BJ (cell line): ENCODE measurements around the gene SLC12A7. TPM values are rescaled to one million over a fixed set of nuclear protein-coding genes. Genes with fewer than 3 reads are reported as not detected.

Experiments used
- CTCF ChIA-PET: fragments of 350-600 bp; formaldehyde crosslinking; extraction: SDS; loops from one replicate; lab custom pipeline; 2021; ENCODE audit warnings: antibody characterized with exemption, inconsistent platforms; lab: Yijun Ruan, JAX
- POLR2A ChIA-PET: fragments of 300-600 bp; sonication (Branson Sonifier 250); formaldehyde crosslinking; extraction: SDS; loops from one replicate; lab custom pipeline; 2021; ENCODE audit warnings: antibody characterized with exemption; lab: Charles Lee
- DNase-seq: peaks from one replicate; pipeline ENCODE4 v3.0.0-alpha.2; 2011; ENCODE audit warnings: low read depth
- H3K27me3 ChIP-seq: 2 replicates; pipeline ENCODE4 v1.6.0; 2011; ENCODE audit warnings: low read length; ENCODE audit not compliant: control insufficient read depth, insufficient read depth
- H3K36me3 ChIP-seq: 2 replicates; pipeline ENCODE4 v1.5.1; 2011; ENCODE audit warnings: low read length; ENCODE audit not compliant: control insufficient read depth, insufficient read depth
- H3K4me3 ChIP-seq: 2 replicates; pipeline ENCODE4 v1.5.1; 2011; ENCODE audit warnings: low read depth, mild to moderate bottlenecking, control low read depth, low read length
- polyA plus RNA-seq: library from polyadenylated mRNA; depleted of rRNA; stranded (reverse); fragments of >200 nt; gene quantifications from 2 replicates; pipeline ENCODE4 v1.2.3, GENCODE V29; 2011
- TF ChIP-seq, protein P1 (sequence below): IDR thresholded peaks from 2 replicates; pipeline ENCODE4 v1.5.1; 2011; ENCODE audit warnings: low read depth, mild to moderate bottlenecking, control low read depth, inconsistent platforms, low read length, moderate library complexity; ENCODE audit not compliant: insufficient read depth

Gene SLC12A7
- polyA plus RNA-seq, 1 experiment: 4.6 TPM

DNA sequence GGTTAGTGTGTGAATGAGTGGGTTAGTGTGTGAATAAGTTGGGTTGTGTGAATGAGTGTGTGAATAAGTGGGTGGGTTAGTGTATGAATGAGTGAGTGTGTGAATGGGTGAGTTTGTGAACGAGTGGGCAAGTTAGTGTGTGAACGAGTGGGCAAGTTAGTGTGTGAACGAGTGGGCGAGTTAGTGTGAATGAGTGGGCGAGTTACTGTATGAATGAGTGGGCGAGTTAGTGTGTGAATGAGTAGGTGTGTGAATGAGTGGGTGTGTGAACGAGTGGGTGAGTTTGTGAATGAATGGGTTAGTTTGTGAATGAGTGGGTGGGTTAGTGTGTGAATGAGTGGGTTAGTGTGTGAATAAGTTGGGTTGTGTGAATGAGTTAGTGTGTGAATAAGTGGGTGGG lies 68.5 kb downstream of the SLC12A7 start:
- ChIA-PET POLR2A (no interaction called here), CTCF (no interaction called here)
- Histone ChIP-seq H3K4me3 (no peak overlapping the region), H3K36me3 (no peaks in the 10 kb centered on the region), H3K27me3 (no peaks in the 10 kb centered on the region)
- no peak for DNase-seq
- TF ChIP-seq, protein P1, sequence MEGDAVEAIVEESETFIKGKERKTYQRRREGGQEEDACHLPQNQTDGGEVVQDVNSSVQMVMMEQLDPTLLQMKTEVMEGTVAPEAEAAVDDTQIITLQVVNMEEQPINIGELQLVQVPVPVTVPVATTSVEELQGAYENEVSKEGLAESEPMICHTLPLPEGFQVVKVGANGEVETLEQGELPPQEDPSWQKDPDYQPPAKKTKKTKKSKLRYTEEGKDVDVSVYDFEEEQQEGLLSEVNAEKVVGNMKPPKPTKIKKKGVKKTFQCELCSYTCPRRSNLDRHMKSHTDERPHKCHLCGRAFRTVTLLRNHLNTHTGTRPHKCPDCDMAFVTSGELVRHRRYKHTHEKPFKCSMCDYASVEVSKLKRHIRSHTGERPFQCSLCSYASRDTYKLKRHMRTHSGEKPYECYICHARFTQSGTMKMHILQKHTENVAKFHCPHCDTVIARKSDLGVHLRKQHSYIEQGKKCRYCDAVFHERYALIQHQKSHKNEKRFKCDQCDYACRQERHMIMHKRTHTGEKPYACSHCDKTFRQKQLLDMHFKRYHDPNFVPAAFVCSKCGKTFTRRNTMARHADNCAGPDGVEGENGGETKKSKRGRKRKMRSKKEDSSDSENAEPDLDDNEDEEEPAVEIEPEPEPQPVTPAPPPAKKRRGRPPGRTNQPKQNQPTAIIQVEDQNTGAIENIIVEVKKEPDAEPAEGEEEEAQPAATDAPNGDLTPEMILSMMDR: no peak

DNA sequence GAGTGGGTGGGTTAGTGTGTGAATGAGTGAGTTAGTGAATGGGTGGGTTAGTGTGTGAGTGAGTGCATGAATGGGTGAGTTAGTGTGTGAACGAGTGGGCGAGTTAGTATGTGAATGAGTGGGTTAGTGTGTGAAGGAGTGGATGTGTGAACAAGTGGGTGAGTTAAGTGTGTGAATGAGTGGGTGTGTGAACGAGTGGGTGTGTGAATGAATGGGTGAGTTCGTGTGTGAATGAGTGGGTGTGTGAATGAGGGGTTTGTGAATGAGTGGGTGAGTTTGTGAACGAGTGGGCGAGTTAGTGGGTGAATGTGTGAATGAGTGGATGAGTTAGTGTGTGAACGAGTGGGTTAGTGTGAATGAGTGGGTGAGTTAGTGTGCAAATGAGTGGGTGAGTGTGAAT lies 69.2 kb downstream of the SLC12A7 start:
- TF ChIP-seq, protein P1: no peak
- CTCF ChIA-PET: no interaction called here
- POLR2A ChIA-PET: no interaction called here

DNA sequence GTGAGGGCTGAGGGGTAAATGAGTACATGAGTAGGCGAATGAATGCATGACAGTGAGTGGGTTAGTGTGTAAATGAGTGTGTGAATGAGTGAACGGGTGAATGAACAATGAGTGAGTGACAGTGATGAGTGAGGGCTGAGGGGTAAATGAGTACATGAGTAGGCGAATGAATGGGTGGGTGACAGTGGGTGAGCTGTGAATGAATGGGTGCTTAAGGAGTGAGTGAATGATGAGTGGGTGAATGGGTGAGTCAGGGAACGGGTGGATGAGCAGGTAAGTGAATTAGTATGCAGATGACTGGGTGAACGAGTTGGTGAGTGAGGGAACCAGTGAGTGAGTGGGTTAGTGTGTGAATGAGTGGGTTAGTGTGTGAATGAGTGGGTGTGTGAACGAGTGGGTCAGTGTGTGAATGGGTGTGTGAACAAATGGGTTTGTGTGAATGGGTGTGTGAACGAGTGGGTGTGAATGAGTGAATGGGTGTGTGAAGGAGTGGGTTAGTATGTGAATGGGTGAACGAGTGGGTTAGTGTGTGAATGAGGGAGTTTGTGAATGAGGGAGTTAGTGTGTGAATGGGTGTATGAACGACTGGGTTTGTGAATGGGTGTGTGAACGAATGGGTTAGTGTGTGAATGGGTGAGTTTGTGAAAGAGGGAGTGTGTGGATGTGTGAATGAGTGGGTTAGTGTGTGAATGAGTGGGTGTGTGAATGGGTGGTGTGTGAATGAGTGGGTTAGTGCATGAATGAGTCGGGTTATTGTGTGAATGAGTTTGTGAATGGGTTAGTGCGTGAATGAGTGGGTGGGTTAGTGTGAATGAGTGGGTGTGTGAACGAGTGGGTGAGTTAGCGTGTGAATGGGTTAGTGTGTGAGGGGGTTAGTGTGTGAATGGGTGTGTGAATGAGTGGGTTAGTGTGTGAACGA lies 70.4 kb downstream of the SLC12A7 start:
- Histone ChIP-seq H3K36me3 (no peaks in the 10 kb centered on the region), H3K27me3 (no peaks in the 10 kb centered on the region), H3K4me3 (no peak overlapping the region)
- ChIA-PET POLR2A (no interaction called here), CTCF (no interaction called here)
- no peak for DNase-seq
- TF ChIP-seq, protein P1: no peak

More for the DNA sequence above, 69.2 kb downstream of the SLC12A7 start:
- Histone ChIP-seq H3K4me3 (no peak overlapping the region), H3K27me3 (no peaks in the 10 kb centered on the region), H3K36me3 (no peaks in the 10 kb centered on the region)
- no peak for DNase-seq

DNA sequence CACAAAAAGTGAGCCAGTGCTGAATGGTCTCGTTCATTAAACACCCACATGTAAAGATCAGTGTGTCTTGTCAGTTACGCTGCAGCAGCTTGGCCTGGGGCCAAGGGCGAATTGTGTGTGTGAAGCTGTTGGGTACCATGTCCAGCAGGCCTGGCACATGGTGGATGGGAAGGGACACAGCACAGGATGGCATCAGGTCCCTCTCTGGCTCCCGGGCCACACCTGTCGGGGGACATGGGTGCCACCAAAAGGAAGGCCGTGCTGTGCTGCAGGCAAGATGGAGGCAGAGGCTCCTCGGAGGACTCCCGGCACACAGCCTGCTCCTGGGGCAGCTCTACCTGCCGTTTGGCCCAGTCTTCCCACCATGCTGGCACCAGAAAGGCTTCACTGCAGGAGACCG lies 71.3 kb downstream of the SLC12A7 start:
- Histone ChIP-seq H3K27me3 (no peaks in the 10 kb centered on the region), H3K4me3 (no peak overlapping the region), H3K36me3 (no peaks in the 10 kb centered on the region)
- TF ChIP-seq, protein P1: no peak
- DNase-seq: no peak
- ChIA-PET CTCF (no interaction called here), POLR2A (no interaction called here)

DNA sequence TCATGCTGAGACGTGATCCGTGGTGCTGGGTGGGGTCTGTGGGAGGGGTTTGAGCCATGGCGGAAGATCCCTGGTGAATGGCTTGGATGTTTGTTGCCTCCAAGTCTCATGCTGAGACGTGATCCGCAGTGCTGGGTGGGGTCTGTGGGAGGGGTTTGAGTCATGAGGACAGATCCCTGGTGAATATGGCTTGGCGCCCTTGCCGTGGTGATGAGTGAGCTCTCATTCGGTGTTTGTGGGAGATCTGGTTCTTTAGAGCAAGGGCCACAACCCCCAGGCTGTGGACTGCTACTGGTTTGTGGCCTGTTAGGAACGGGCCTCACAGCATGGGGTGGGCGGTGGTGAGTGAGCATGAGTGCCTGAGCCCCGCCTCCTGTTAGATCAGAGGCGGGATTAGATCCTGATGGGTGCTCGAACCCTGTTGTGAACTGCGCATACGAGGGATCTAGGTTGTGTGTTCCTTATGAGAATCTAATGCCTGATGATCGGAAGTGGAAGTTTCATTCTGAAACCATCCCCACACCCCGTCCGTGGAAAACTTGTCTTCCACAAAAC lies 72.1 kb downstream of the SLC12A7 start:
- ChIA-PET POLR2A (no interaction called here), CTCF (no interaction called here)
- no peaks in the 10 kb centered on the region for H3K36me3 ChIP-seq
- H3K4me3 ChIP-seq: no peak overlapping the region
- DNase-seq: no peak
- H3K27me3 ChIP-seq: no peaks in the 10 kb centered on the region
- TF ChIP-seq, protein P1: no peak
